Aorta (tissue), 5 donors: ENCODE results near the gene NOC2L. TPM values are rescaled to one million over a fixed set of nuclear protein-coding genes. Genes with fewer than 3 reads are reported as not detected.

ENCODE experiments used
- ATAC-seq: fragments of 200-7000 bp; cut with Tn5 transposase; one replicate; pipeline ENCODE4 v1.9.1; 2022; ENCODE audit warnings: moderate library complexity; ENCODE audit not compliant: low FRiP score
- DNase-seq, 2 donors: peaks; one replicate each; pipeline ENCODE4 v3.0.0-alpha.2; 2020
- H3K27ac ChIP-seq, 2 donors: one replicate each; pipeline ENCODE4 v1.5.1; 2013; ENCODE audit warnings: low read length in 2 of 2, mild to moderate bottlenecking in 2 of 2, moderate library complexity in 2 of 2, control low read depth in 1 of 2, inconsistent platforms in 1 of 2, low read depth in 1 of 2
- H3K27me3 ChIP-seq, 2 donors: one replicate each; pipeline ENCODE4 v1.6.1; 2013; ENCODE audit warnings: control low read depth in 1 of 2, low read length in 1 of 2, mild to moderate bottlenecking in 1 of 2, moderate library complexity in 1 of 2; ENCODE audit not compliant: insufficient read depth in 2 of 2, control insufficient read depth in 1 of 2
- H3K36me3 ChIP-seq, 2 donors: one replicate each; pipeline ENCODE4 v1.6.1; 2013; ENCODE audit warnings: control low read depth in 1 of 2, low read length in 1 of 2, mild to moderate bottlenecking in 1 of 2; ENCODE audit not compliant: insufficient read depth in 2 of 2, control insufficient read depth in 1 of 2
- H3K4me1 ChIP-seq, 2 donors: one replicate each; pipeline ENCODE4 v1.6.1; 2013; ENCODE audit warnings: low read length in 2 of 2, control low read depth in 1 of 2, mild to moderate bottlenecking in 1 of 2, moderate library complexity in 1 of 2; ENCODE audit not compliant: insufficient read depth in 2 of 2, control insufficient read depth in 1 of 2
- H3K4me3 ChIP-seq, 2 donors: one replicate each; pipeline ENCODE4 v1.5.1; 2013; ENCODE audit warnings: low read length in 2 of 2, control low read depth in 1 of 2, mild to moderate bottlenecking in 1 of 2
- H3K9me3 ChIP-seq: one replicate; pipeline ENCODE4 v1.6.1; 2013; ENCODE audit warnings: mild to moderate bottlenecking, low read length; ENCODE audit not compliant: control insufficient read depth
- WGBS, 2 donors: extraction: QIAGEN DNeasy Blood & Tissue Kit; methylation state at CpG; one replicate each; pipeline ENCODE4 v1.1.7; 2013; 5-methylcytosine and 5-hydroxymethylcytosine counted together
- intact Hi-C, 2 donors: fragments of 100-400 bp; cut with DNase I; formaldehyde crosslinking; loops; one replicate each; pipeline versions ENCODE4 v1.14.2 to v1.15.0; 2022
- polyA plus RNA-seq, 2 donors: library from polyadenylated mRNA; stranded (reverse); fragments of 200-250 nt; gene quantifications; one replicate each; pipeline ENCODE4 v1.2.3, GENCODE V29; 2013
- total RNA-seq, 2 donors: library from RNA; stranded (reverse); fragmentation: NEBNext Ultra II Directional; extraction: Animal tissue kit (Norgen Biotek cat#: 25700); gene quantifications; one replicate each; pipeline ENCODE4 v1.2.1, GENCODE V29; 2021
- donor health status: healthy with polysubstance abuse.
- donor health status: Bipolar disorder and iron deficiency.
- donor health status: DM: no; HTN: no; CAD: no.
- donor health status: DM: no; HTN: no; CAD: no.
- donor health status: DM: yes; HTN: yes; CAD: no.

NOC2L gene
- total and polyA plus RNA-seq, 4 donors, result 17.3 to 55.5 (median 38.6) TPM

- Histone ChIP-seq H3K27me3 (no peaks in the 10 kb centered on the region), H3K4me1 (no peaks in the 10 kb centered on the region), H3K36me3 (no peaks in the 10 kb centered on the region), H3K4me3 (no peak overlapping the region), H3K9me3 (no peaks in the 10 kb centered on the region), H3K27ac (no peak overlapping the region)
- intact Hi-C loops, result loop anchor here in 1 of 2 donors (2.0 to 10.0 kb wide), 2 partner anchors 78 to 310 kb away; no protein-coding TSS in a partner anchor
- 80 to 82% methylated on average over 13 of the region's 13 CpGs for WGBS, 2 donors
- ATAC-seq (no peak), DNase-seq (no peak)
Measured at GRCh38 chr1:985126-985525, 26.1 kb upstream of the NOC2L start.

GRCh38 chr1:984476-984814 is 25.4 kb upstream of the NOC2L start:
- intact Hi-C loops, result loop anchor here (2.0 to 10.0 kb wide), 3 partner anchors 78 to 310 kb away; no protein-coding TSS in a partner anchor
- no peak overlapping the region for H3K4me3 ChIP-seq
- no peaks in the 10 kb centered on the region for H3K9me3 ChIP-seq
- 47 to 49% methylated on average over 12 of the region's 12 CpGs for WGBS, 2 donors
- H3K27me3 ChIP-seq, result no peaks in the 10 kb centered on the region
- ATAC-seq, result no peak
- no peak overlapping the region for H3K27ac ChIP-seq
- DNase-seq, result no peak
- no peaks in the 10 kb centered on the region for H3K4me1 ChIP-seq
- no peaks in the 10 kb centered on the region for H3K36me3 ChIP-seq

- H3K27me3 ChIP-seq, result no peaks in the 10 kb centered on the region
- 24 to 25% methylated on average over 26 to 29 of the region's 29 CpGs for whole genome bisulfite sequencing, 2 donors
- no peaks in the 10 kb centered on the region for H3K36me3 ChIP-seq
- ATAC-seq (peak; percentile 80), DNase-seq (peak in 1 of 2 donors; percentile 58)
- intact Hi-C loops, result loop anchor here (2.0 to 10.0 kb wide), 3 partner anchors 79 to 311 kb away; no protein-coding TSS in a partner anchor
- H3K4me1 ChIP-seq, result no peaks in the 10 kb centered on the region
- H3K4me3 ChIP-seq, result no peak overlapping the region
- H3K9me3 ChIP-seq, result no peaks in the 10 kb centered on the region
- no peak overlapping the region for H3K27ac ChIP-seq
Measured at GRCh38 chr1:983798-984475, 24.9 kb upstream of the NOC2L start.

GRCh38 chr1:982765-983436 is 23.8 kb upstream of the NOC2L start:
- no peaks in the 10 kb centered on the region for H3K9me3 ChIP-seq
- no peaks in the 10 kb centered on the region for H3K36me3 ChIP-seq
- no peak for DNase-seq
- H3K27ac ChIP-seq, result no peak overlapping the region
- 90 to 92% methylated on average over 43 of the region's 43 CpGs for WGBS, 2 donors
- no peaks in the 10 kb centered on the region for H3K4me1 ChIP-seq
- no peaks in the 10 kb centered on the region for H3K27me3 ChIP-seq
- intact Hi-C loops, result loop anchor here (5.0 to 10.0 kb wide), 2 partner anchors 84 to 312 kb away; no protein-coding TSS in a partner anchor
- H3K4me3 ChIP-seq, result no peak overlapping the region
- ATAC-seq, result no peak

GRCh38 chr1:981955-982558 is 23.0 kb upstream of the NOC2L start, which contains the start of gene PERM1:
TSS of gene PERM1 (minus strand) at chr1:982093. CDS start at chr1:981029, 1,064 bp downstream.
- peak in 1 of 2 donors; percentile 46 for DNase-seq
- H3K27ac ChIP-seq, result no peak within 1 kb of the TSS
- H3K36me3 ChIP-seq, result no peaks in the 10 kb centered on the region
- no peaks in the 10 kb centered on the region for H3K4me1 ChIP-seq
- H3K27me3 ChIP-seq, result no peaks in the 10 kb centered on the region
- intact Hi-C loops, result loop anchor here (5.0 to 10.0 kb wide), 2 partner anchors 85 to 313 kb away; no protein-coding TSS in a partner anchor
- H3K4me3 ChIP-seq, result no peak within 1 kb of the TSS
- peak; percentile 53 for ATAC-seq
- H3K9me3 ChIP-seq, result no peaks in the 10 kb centered on the region
- 45 to 49% methylated on average over 28 of the region's 28 CpGs for WGBS, 2 donors

- Histone ChIP-seq H3K9me3 (no peaks in the 10 kb centered on the region), H3K4me3 (no peak overlapping the region), H3K4me1 (no peaks in the 10 kb centered on the region), H3K27ac (no peak overlapping the region), H3K36me3 (no peaks in the 10 kb centered on the region), H3K27me3 (no peaks in the 10 kb centered on the region)
- intact Hi-C loops, result loop anchor here (5.0 to 10.0 kb wide), 2 partner anchors 86 to 313 kb away; no protein-coding TSS in a partner anchor
- peak in 1 of 2 donors; percentile 42 for DNase-seq
- ATAC-seq, result peak; percentile 20
- WGBS, 2 donors, result 86 to 89% methylated on average over 20 to 21 of the region's 21 CpGs
Measured at GRCh38 chr1:981491-981954, 22.5 kb upstream of the NOC2L start.

GRCh38 chr1:980602-981395 is 21.7 kb upstream of the NOC2L start:
- Histone ChIP-seq H3K27me3 (no peaks in the 10 kb centered on the region), H3K9me3 (no peaks in the 10 kb centered on the region), H3K4me1 (no peaks in the 10 kb centered on the region), H3K4me3 (no peak overlapping the region), H3K36me3 (no peaks in the 10 kb centered on the region), H3K27ac (no peak overlapping the region)
- no peak for ATAC-seq
- 87 to 90% methylated on average over 35 of the region's 35 CpGs for WGBS, 2 donors
- intact Hi-C loops, result loop anchor here (5.0 to 10.0 kb wide), 2 partner anchors 87 to 314 kb away; no protein-coding TSS in a partner anchor
- peak in 1 of 2 donors; percentile 38 for DNase-seq

GRCh38 chr1:980137-980571 is 21.1 kb upstream of the NOC2L start:
- no peak for ATAC-seq
- 87% methylated on average over 13 of the region's 13 CpGs for WGBS, 2 donors
- Histone ChIP-seq H3K36me3 (no peaks in the 10 kb centered on the region), H3K27me3 (no peaks in the 10 kb centered on the region), H3K9me3 (no peaks in the 10 kb centered on the region), H3K4me3 (no peak overlapping the region), H3K27ac (no peak overlapping the region), H3K4me1 (no peaks in the 10 kb centered on the region)
- DNase-seq, result peak in 1 of 2 donors; percentile 47
- intact Hi-C loops, result loop anchor here (5.0 to 10.0 kb wide), 2 partner anchors 87 to 315 kb away; no protein-coding TSS in a partner anchor
